ENCODE data around the gene RUNX3. TPM values are rescaled to one million over a fixed set of nuclear protein-coding genes. Genes with fewer than 3 reads are reported as not detected.

RUNX3 gene
- polyA plus RNA-seq, 1 of the 3 experiments (the other 2 are of a cell fraction) = not detected

DNA sequence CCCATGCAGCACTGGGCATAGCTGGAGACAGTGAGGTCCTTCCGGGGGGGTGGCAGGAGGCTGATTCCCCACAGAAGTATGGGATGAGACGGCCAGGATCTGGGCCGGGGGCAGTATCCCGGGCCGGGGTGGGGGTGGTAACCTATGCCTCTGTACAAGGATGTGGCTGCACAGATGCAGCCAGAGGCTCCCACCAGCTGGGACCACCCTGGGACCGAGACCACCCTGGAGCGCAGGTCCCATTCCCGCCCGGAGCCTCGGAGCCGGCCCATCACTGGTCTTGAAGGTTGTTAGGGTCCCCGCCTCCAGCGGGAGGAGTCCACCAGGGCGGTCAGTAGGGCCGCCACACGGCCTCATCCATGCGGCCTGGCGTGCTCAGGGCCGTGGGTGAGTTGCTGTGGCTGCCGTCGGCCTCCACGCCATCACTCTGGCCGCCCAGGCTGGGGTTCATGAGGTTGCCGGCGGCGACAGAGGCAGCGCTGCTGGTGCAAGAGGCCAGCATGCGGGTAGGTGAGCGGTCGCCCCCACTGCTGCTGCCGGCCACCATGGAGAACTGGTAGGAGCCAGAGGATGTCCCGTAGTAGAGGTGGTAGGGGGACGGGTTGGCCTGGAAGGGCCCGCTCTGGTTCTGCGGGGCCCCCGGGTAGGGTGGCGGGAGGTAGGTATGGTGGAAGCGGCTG is 28.1 kb downstream of the RUNX3 start:
- Histone ChIP-seq H3K9me3 (no peaks in the 10 kb centered on the region), H3K4me2 (no peak overlapping the region), H3K9me2 (no peaks in the 10 kb centered on the region), H3K79me2 (ENCODE audit: insufficient read depth) (no peaks in the 10 kb centered on the region), H3F3A (replicated peaks; ENCODE audit: insufficient read depth) (no peaks in the 10 kb centered on the region), H4K20me1 (ENCODE audit: insufficient read depth) (no peaks in the 10 kb centered on the region), H3K4me3 (ENCODE audit: low read depth in 2 of 2, low read length in 1 of 2) (no peak overlapping the region), H3K36me3 (replicated peaks in 1 of 2; ENCODE audit: control insufficient read depth in 1 of 2, insufficient read depth in 2 of 2, low read length in 1 of 2) (no peaks in the 10 kb centered on the region), H3K27ac (ENCODE audit: low read depth in 2 of 2, low read length in 1 of 2) (no peak overlapping the region), H3K9ac (no peak overlapping the region), H3K27me3 (ENCODE audit: insufficient read depth) (no peaks in the 10 kb centered on the region; the same call in 1 of the 2 replicates), H3K4me1 (ENCODE audit: control insufficient read depth in 1 of 2, insufficient read depth in 2 of 2, low read depth in 1 of 2, low read length in 1 of 2) (peaks cover 0 to 2% of the 10 kb centered on the region in 2 experiments; a peak in 1 of 4 replicates), H2AFZ (ENCODE audit: low read depth) (no peak overlapping the region)
- ChIA-PET POLR2A (no interaction called here), CTCF (interaction anchor here (1.0 to 1.5 kb wide), 4 partner anchors 8 to 54 kb away, joined by 4 to 5 read pairs (median 4); no protein-coding TSS in a partner anchor)
- DNase-seq = no peak
- 92% methylated on average over 14 of the region's 38 CpGs for WGBS (ENCODE audit: low lambda C conversion rate)
- no peak for TF ChIP-seq FOXM1 (IDR thresholded peaks at IDR 0.05; ENCODE audit: low read depth)
- TF ChIP-seq, protein P1, sequence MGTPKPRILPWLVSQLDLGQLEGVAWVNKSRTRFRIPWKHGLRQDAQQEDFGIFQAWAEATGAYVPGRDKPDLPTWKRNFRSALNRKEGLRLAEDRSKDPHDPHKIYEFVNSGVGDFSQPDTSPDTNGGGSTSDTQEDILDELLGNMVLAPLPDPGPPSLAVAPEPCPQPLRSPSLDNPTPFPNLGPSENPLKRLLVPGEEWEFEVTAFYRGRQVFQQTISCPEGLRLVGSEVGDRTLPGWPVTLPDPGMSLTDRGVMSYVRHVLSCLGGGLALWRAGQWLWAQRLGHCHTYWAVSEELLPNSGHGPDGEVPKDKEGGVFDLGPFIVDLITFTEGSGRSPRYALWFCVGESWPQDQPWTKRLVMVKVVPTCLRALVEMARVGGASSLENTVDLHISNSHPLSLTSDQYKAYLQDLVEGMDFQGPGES (IDR thresholded peaks at IDR 0.05; ENCODE audit: low read depth, low read length) = no peak
- TF ChIP-seq EP300 (IDR thresholded peaks at IDR 0.05; ENCODE audit: borderline replicate concordance in 1 of 2, low read depth in 1 of 2, low read length in 1 of 2) = no peak
- no peak for TF ChIP-seq POLR2AphosphoS5 (IDR thresholded peaks at IDR 0.05; ENCODE audit: low read depth, low read length)
- TF ChIP-seq, protein P2, sequence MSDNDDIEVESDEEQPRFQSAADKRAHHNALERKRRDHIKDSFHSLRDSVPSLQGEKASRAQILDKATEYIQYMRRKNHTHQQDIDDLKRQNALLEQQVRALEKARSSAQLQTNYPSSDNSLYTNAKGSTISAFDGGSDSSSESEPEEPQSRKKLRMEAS (IDR thresholded peaks at IDR 0.05; ENCODE audit: low read depth) = no peak

DNA sequence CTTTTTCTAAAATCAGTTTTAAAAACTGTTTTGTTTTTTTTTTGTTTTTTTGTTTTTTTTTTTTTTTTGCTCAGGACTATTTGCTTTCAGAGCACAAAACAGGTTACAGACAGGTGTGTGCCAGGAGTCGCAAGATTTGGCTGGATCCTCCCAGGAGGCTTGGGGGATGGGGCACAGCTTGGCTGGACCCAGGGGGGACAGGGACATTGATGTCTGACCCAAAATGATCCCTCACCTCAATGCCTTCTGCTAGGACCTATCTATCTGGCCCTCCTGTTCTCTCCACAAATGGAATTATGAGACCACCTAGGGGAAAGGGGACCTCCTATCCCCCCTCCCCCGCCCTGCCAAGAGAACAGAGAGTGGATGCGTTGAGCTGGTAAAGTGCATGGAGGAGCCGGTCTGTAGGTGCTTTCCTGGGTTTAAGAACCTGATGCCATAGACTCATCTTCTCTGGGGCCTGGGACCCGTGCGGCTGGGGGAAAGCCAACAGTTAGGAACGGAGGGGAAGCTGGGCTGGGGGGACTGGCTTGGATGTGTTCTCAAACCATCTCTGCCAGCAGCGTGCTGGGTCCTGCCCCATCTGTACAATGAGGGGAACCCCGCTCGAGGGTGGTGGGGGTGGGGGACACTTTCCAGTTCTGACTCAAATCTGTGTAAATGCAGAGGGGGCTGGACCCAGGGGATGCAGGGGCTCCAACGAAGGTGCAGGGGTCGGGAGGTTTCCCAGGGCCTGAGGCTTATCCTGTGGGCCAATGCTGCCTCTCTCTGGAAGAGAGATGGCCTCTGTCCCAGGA is 28.9 kb downstream of the RUNX3 start:
- ChIA-PET POLR2A (no interaction called here), CTCF (interaction anchor here (1.0 to 1.5 kb wide), 4 partner anchors 9 to 53 kb away, joined by 4 to 5 read pairs (median 4); no protein-coding TSS in a partner anchor)
- DNase-seq = no peak

More for the DNA sequence above, 28.9 kb downstream of the RUNX3 start:
- Histone ChIP-seq H4K20me1 (ENCODE audit: insufficient read depth) (no peaks in the 10 kb centered on the region), H3K9me3 (no peaks in the 10 kb centered on the region), H2AFZ (ENCODE audit: low read depth) (no peak overlapping the region), H3K27ac (ENCODE audit: low read depth in 2 of 2, low read length in 1 of 2) (no peak overlapping the region), H3K4me1 (ENCODE audit: control insufficient read depth in 1 of 2, insufficient read depth in 2 of 2, low read depth in 1 of 2, low read length in 1 of 2) (peaks cover 0 to 2% of the 10 kb centered on the region in 2 experiments; a peak in 1 of 4 replicates), H3K9ac (no peak overlapping the region), H3K36me3 (replicated peaks in 1 of 2; ENCODE audit: control insufficient read depth in 1 of 2, insufficient read depth in 2 of 2, low read length in 1 of 2) (no peaks in the 10 kb centered on the region), H3K4me3 (ENCODE audit: low read depth in 2 of 2, low read length in 1 of 2) (no peak overlapping the region), H3K79me2 (ENCODE audit: insufficient read depth) (no peaks in the 10 kb centered on the region), H3K27me3 (ENCODE audit: insufficient read depth) (no peaks in the 10 kb centered on the region; the same call in 1 of the 2 replicates), H3F3A (replicated peaks; ENCODE audit: insufficient read depth) (no peaks in the 10 kb centered on the region), H3K9me2 (no peaks in the 10 kb centered on the region), H3K4me2 (no peak overlapping the region)
- no peak for TF ChIP-seq TCF12 (IDR thresholded peaks at IDR 0.05)
- no peak for TF ChIP-seq RCOR1 (IDR thresholded peaks at IDR 0.05; ENCODE audit: low read length)
- no peak for TF ChIP-seq POLR2AphosphoS5 (IDR thresholded peaks at IDR 0.05; ENCODE audit: low read depth, low read length)
- TF ChIP-seq FOSL2 (IDR thresholded peaks at IDR 0.05; ENCODE audit: borderline replicate concordance, low read depth) = no peak
- no peak for TF ChIP-seq GABPA (IDR thresholded peaks at IDR 0.05; ENCODE audit: low read depth)
- WGBS (ENCODE audit: low lambda C conversion rate) = 68% methylated on average over 10 of the region's 12 CpGs
